Ectodermal cell (in vitro differentiated cells): ENCODE results near the gene ARMC3.

ENCODE experiments used
- H3K27ac ChIP-seq: 2 replicates; pipeline ENCODE4 v1.7.0; 2013; ENCODE audit warnings: mild to moderate bottlenecking, low read depth, low read length; ENCODE audit not compliant: insufficient read depth, poor library complexity, severe bottlenecking
- H3K27me3 ChIP-seq: 2 replicates; pipeline ENCODE4 v1.7.0; 2013; ENCODE audit warnings: mild to moderate bottlenecking, low read length; ENCODE audit not compliant: insufficient read depth, control insufficient read depth, poor library complexity, severe bottlenecking
- H3K36me3 ChIP-seq: one replicate; pipeline ENCODE4 v1.7.0; 2013; ENCODE audit warnings: low read length; ENCODE audit not compliant: control insufficient read depth, insufficient read depth
- H3K4me1 ChIP-seq: one replicate; pipeline ENCODE4 v1.7.0; 2013; ENCODE audit warnings: low read length; ENCODE audit not compliant: control insufficient read depth, insufficient read depth
- H3K4me3 ChIP-seq: 2 replicates; pipeline ENCODE4 v1.7.0; 2013; ENCODE audit warnings: low read depth, low read length, control low read depth; ENCODE audit not compliant: insufficient read depth
- H3K9me3 ChIP-seq: 2 replicates; pipeline ENCODE4 v1.7.0; 2013; ENCODE audit warnings: mild to moderate bottlenecking, low read length, moderate library complexity; ENCODE audit not compliant: control insufficient read depth
- WGBS, 2 experiments: methylation state at CpG; one replicate each; pipeline ENCODE4 v1.1.7; 2013; ENCODE audit warnings: missing lambda C conversion rate in 2 of 2; 5-methylcytosine and 5-hydroxymethylcytosine counted together

ARMC3 gene

DNA sequence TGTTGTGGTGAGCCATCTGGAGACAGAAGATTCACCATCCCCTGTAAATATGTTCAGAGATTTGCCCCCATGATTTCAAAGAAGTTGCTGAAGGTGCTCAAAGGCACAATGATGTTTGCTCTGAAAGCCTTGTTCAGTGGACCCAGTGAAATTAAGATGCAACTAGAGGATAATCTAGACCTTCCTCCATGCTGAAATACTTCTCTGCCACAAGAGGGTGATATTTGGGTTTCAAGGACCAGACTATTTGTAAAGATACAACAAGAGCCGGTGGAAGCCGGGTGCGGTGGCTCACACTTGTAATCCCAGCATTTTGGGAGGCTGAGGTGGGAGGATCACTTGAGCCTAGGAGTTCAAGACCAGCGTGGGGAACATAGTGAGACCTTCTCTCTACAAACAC, 154.0 kb downstream of the ARMC3 start:
- no peaks in the 10 kb centered on the region for H3K27me3 ChIP-seq
- H3K4me1 ChIP-seq = peaks cover 3% of the 10 kb centered on the region
- H3K4me3 ChIP-seq = no peak overlapping the region
- no peaks in the 10 kb centered on the region for H3K9me3 ChIP-seq
- no peak overlapping the region for H3K27ac ChIP-seq
- H3K36me3 ChIP-seq = no peaks in the 10 kb centered on the region
- WGBS, 2 experiments = 86 to 92% methylated on average over 4 of the region's 4 CpGs
